Measurements from ENCODE around the gene EIF1AD. TPM values are rescaled to one million over a fixed set of nuclear protein-coding genes. Genes with fewer than 3 reads are reported as not detected.
A peak's percentile ranks its signal among the peaks of the same experiment; 100 is the strongest.

The EIF1AD gene, protein sequence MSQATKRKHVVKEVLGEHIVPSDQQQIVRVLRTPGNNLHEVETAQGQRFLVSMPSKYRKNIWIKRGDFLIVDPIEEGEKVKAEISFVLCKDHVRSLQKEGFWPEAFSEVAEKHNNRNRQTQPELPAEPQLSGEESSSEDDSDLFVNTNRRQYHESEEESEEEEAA
- total RNA-seq, result 10 to 100 TPM; 25.3 to 34.9 (median 28.2) TPM

DNA sequence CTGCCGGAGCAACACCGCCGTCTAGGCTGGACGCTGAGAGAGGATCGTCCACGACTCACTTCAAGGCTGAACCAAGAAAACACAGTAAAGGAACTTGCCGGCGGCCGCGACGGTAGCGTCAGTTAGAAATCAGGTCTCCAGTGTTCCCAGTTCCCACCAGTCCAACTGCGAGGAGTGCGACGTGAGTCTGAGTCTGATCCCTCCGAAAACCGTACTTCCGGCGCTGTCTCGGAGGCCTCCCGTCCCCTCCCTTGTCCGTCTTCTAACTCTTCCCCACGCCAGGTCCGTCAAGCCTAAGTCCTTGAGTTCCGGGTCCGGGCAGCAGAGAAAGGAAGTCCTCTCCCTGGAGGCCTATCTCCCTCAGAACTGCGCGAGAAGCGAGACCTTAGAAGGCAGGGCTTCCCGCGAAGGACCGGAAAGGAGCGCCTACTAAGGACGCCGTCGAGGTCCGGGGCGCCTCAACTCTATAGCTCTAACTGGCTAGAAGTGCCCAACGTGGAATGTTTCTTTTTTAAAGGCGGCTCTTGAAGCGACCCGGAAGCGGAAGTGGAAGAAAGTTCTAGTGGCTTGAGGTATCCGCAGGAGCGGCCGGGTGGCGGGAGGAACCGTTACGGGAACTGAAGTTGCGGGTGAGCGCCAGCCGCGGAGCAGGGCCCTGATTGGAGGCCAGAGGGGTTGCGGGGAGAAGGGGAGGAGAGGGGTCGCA is at the start of gene EIF1AD, which contains the start of gene BANF1:
Gene EIF1AD (minus strand): TSS at position 216 of the 706 bp plus-strand sequence. CDS start 1,768 bp downstream, outside the sequence.
Gene BANF1 (plus strand): TSS at position 562 of the 706 bp plus-strand sequence. CDS start 748 bp downstream, outside the sequence.
- Histone ChIP-seq H3K9me3 (no peaks in the 10 kb centered on the region), H3K4me3 (peak within 1 kb of the TSS; percentile 69 to 93 (median 85)), H3K4me1 (peaks cover 20 to 38% (median 29%) of the 10 kb centered on the region in 4 donors), H3K27ac (replicated peaks in 1 of 4) (peak within 1 kb of the TSS; percentile 86 to 95 (median 94)), H3K27me3 (no peaks in the 10 kb centered on the region), H3K36me3 (peaks cover 29 to 62% (median 60%) of the 10 kb centered on the region in 4 donors)
- TF ChIP-seq, protein P1, sequence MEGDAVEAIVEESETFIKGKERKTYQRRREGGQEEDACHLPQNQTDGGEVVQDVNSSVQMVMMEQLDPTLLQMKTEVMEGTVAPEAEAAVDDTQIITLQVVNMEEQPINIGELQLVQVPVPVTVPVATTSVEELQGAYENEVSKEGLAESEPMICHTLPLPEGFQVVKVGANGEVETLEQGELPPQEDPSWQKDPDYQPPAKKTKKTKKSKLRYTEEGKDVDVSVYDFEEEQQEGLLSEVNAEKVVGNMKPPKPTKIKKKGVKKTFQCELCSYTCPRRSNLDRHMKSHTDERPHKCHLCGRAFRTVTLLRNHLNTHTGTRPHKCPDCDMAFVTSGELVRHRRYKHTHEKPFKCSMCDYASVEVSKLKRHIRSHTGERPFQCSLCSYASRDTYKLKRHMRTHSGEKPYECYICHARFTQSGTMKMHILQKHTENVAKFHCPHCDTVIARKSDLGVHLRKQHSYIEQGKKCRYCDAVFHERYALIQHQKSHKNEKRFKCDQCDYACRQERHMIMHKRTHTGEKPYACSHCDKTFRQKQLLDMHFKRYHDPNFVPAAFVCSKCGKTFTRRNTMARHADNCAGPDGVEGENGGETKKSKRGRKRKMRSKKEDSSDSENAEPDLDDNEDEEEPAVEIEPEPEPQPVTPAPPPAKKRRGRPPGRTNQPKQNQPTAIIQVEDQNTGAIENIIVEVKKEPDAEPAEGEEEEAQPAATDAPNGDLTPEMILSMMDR (IDR thresholded peaks at IDR 0.05), result peak in 1 of 3 experiments; percentile 6
- TF ChIP-seq POLR2AphosphoS5 (IDR thresholded peaks at IDR 0.05) (peak; percentile 88 to 90), POLR2A (IDR thresholded peaks at IDR 0.05; ENCODE audit: low read depth) (no peak)
- peak; percentile 97 for DNase-seq (ENCODE audit: extremely low spot score)
- under 1% methylated on average over 50 of the region's 55 CpGs for WGBS
- intact Hi-C loops (cut with DNase I), result loop anchor here (5.0 kb wide), 2 partner anchors 40 to 115 kb away; partner anchors contain the start of genes FIBP and SART1

DNA sequence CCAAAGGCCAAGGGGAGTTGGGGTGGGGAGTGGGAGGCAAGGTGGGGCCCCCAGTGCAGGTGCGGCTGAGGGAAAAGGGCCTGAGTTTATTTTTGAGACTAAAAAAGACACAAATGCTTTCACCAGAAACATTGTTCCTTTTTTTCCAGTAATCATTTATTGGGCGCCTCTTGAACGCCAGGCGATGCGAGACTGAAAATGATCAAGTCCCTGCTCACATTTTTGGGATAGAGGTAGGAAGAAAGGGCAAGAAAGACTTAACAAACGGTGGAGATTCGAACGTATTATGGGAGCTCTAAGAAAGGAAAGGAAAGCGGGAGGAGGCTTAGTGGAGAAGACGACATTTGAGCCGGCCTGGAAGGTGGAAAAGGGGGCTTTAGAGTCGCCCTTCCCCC is 49.4 kb upstream of the EIF1AD start:
- Histone ChIP-seq H3K9me3 (no peaks in the 10 kb centered on the region), H3K4me1 (peaks cover 31 to 68% (median 59%) of the 10 kb centered on the region in 4 donors), H3K27me3 (peaks cover 0 to 18% (median 3%) of the 10 kb centered on the region in 4 donors), H3K36me3 (peaks cover 20 to 30% (median 25%) of the 10 kb centered on the region in 4 donors), H3K27ac (replicated peaks in 1 of 4) (peak overlapping the region; percentile 87 to 92 (median 90)), H3K4me3 (peak overlapping the region; percentile 77 to 94 (median 88))
- intact Hi-C loops (cut with DNase I), result no loop called here
- TF ChIP-seq POLR2A (IDR thresholded peaks at IDR 0.05; ENCODE audit: low read depth) (no peak), EP300 (IDR thresholded peaks at IDR 0.05) (no peak)
- WGBS, result 26% methylated on average over 12 of the region's 12 CpGs
- DNase-seq (ENCODE audit: extremely low spot score), result no peak

DNA sequence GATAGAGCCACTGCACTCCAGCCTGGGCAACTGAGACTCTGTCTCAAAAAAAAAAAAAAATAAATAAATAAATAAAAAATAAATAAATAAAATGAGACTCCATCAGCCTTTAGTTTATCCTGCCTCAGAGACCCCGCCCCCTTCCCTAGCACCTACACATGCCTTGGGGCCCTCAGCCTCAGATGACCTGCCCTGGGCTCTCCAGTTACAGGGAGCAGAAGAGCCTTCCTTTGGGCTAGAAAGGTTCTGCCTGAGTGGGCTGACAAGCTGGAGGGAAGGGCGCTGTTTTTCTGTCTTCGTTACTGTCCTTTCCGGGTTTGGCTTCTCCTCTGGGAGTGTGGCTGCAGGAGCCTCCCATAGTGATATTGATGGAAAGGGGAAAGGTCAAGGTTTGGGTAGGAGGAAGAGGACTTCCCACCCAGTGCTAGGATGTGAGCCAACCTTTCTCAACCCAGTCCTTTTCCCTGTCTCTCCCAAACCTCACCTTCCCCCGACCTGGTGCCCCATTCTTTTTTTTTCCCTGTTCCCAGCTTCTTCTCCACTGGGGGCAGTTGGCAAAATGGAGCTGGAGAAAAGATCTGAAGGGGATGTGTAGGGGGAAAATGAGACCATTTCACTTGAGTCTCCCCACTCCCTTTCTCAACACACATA is 48.7 kb upstream of the EIF1AD start:
- Histone ChIP-seq H3K36me3 (peaks cover 15 to 23% (median 19%) of the 10 kb centered on the region in 4 donors), H3K27ac (replicated peaks in 1 of 4) (peak overlapping the region; percentile 87 to 92 (median 90)), H3K9me3 (no peaks in the 10 kb centered on the region), H3K4me3 (no peak overlapping the region), H3K27me3 (peaks cover 0 to 18% (median 3%) of the 10 kb centered on the region in 4 donors), H3K4me1 (peaks cover 31 to 70% (median 60%) of the 10 kb centered on the region in 4 donors)
- 84% methylated on average over 5 of the region's 5 CpGs for WGBS
- no peak for TF ChIP-seq POLR2A (IDR thresholded peaks at IDR 0.05; ENCODE audit: low read depth)
- TF ChIP-seq, protein P1 (IDR thresholded peaks at IDR 0.05), result no peak
- no peak for TF ChIP-seq EP300 (IDR thresholded peaks at IDR 0.05)
- TF ChIP-seq POLR2AphosphoS5 (IDR thresholded peaks at IDR 0.05), result no peak
- intact Hi-C loops (cut with DNase I), result no loop called here
- no peak for DNase-seq (ENCODE audit: extremely low spot score)

DNA sequence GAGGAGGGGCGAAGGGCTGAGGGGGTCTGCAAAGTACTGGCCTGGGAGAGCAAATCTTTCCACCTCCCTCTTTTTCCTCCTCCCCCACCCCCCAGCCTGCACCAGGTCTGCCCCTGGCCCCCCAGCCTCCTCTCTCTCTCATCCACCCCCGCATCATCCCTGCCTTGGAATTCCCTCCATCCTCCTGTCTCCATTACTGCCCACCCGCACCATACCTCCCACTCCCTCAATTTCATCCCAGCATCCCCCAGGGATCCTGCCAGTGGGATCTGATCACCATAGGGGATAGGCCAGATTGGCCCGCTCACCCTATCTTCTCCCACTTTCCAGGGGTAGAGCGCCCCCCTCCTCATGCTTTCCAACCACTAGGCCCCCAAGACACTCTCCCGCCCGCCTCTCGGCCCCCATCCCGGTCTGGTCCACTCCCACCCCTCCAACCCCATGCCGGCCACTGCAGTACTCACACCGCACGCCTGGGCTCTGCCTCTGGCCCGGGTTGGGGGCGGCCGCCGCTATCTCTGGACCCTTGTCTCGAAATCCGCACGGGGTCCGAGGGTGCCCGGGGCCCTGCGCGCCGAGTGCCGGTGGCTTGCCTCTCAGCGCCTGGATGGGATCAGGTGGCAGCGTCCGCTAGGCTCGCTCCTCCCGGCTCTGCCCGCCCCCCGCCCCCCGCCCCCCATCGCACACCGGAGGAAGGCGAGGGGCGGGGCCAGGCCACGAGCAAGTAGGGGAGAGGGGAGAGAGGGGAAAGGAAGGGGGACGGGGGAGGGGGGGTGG is 46.8 kb upstream of the EIF1AD start, which contains the start of gene GAL3ST3:
Gene GAL3ST3 (minus strand): TSS at position 615 of the 777 bp plus-strand sequence. CDS start 3,746 bp downstream, outside the sequence.
- 21% methylated on average over 12 of the region's 39 CpGs for WGBS
- H3K27me3 ChIP-seq, result peaks cover 0 to 18% (median 3%) of the 10 kb centered on the region in 4 donors
- H3K4me1 ChIP-seq, result peaks cover 33 to 66% (median 61%) of the 10 kb centered on the region in 4 donors
- DNase-seq (ENCODE audit: extremely low spot score), result no peak
- H3K4me3 ChIP-seq, result peak within 1 kb of the TSS; percentile 22 to 51 (median 44)
- H3K27ac ChIP-seq (replicated peaks in 1 of 4), result peak within 1 kb of the TSS; percentile 69 to 81 (median 72)
- TF ChIP-seq, protein P1 (IDR thresholded peaks at IDR 0.05), result no peak
- no peak for TF ChIP-seq POLR2A (IDR thresholded peaks at IDR 0.05; ENCODE audit: low read depth)
- TF ChIP-seq POLR2AphosphoS5 (IDR thresholded peaks at IDR 0.05), result no peak
- TF ChIP-seq EP300 (IDR thresholded peaks at IDR 0.05), result no peak
- H3K36me3 ChIP-seq, result peaks cover 0 to 4% (median 2%) of the 10 kb centered on the region in 4 donors
- intact Hi-C loops (cut with DNase I), result no loop called here
- no peaks in the 10 kb centered on the region for H3K9me3 ChIP-seq
